ENCODE measurements around the gene UGT1A4. TPM values are rescaled to one million over a fixed set of nuclear protein-coding genes. Genes with fewer than 3 reads are reported as not detected.

UGT1A4 gene
- total RNA-seq, 2 experiments from 2014 or later = not detected

DNA sequence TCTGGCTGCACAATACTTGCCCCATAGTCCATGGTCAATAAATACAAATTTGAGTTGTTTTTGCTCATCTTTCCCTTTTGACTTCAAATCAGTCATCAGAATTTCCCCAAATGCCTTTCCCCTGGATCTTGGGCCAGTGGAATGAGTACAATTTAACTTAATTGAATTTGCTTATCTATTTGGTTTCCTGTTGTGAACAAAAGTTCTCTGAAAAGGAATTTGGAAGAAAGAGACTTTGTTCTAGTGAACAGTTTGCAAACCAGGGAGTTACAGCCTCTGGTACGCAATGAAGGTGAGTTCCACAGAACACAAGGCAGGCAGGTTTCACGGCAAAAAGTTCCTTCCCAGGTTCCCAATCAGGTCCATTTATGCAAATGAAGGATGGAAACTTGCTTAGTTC lies 40.3 kb downstream of the UGT1A4 start:
- TF ChIP-seq, protein P1, sequence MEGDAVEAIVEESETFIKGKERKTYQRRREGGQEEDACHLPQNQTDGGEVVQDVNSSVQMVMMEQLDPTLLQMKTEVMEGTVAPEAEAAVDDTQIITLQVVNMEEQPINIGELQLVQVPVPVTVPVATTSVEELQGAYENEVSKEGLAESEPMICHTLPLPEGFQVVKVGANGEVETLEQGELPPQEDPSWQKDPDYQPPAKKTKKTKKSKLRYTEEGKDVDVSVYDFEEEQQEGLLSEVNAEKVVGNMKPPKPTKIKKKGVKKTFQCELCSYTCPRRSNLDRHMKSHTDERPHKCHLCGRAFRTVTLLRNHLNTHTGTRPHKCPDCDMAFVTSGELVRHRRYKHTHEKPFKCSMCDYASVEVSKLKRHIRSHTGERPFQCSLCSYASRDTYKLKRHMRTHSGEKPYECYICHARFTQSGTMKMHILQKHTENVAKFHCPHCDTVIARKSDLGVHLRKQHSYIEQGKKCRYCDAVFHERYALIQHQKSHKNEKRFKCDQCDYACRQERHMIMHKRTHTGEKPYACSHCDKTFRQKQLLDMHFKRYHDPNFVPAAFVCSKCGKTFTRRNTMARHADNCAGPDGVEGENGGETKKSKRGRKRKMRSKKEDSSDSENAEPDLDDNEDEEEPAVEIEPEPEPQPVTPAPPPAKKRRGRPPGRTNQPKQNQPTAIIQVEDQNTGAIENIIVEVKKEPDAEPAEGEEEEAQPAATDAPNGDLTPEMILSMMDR (IDR thresholded peaks at IDR 0.05) = no peak
- Mint-ChIP-seq H3K9me3 (no peaks in the 10 kb centered on the region), H3K27ac (no peak overlapping the region), H3K36me3 (ENCODE audit: low read depth) (no peaks in the 10 kb centered on the region), H3K4me3 (no peak overlapping the region), H3K4me1 (ENCODE audit: low read depth) (no peaks in the 10 kb centered on the region), H3K27me3 (peaks cover 16% of the 10 kb centered on the region)
- H3K4me1 ChIP-seq (ENCODE audit: insufficient read depth, low read length) = no peaks in the 10 kb centered on the region
- H3K9me3 ChIP-seq (ENCODE audit: control insufficient read depth in 1 of 2, insufficient read depth in 1 of 2, low read length in 2 of 2) = peaks cover 0 to 7% of the 10 kb centered on the region in 2 experiments
- H3K27ac ChIP-seq (ENCODE audit: low read depth in 1 of 2, low read length in 2 of 2) = no peak overlapping the region
- DNase-seq (no peak), ATAC-seq (ENCODE audit: poor library complexity) (no peak)
- no peaks in the 10 kb centered on the region for H3K27me3 ChIP-seq (ENCODE audit: control insufficient read depth in 1 of 2, insufficient read depth in 2 of 2, low read length in 2 of 2)
- H3K36me3 ChIP-seq (ENCODE audit: insufficient read depth, low read length) = no peaks in the 10 kb centered on the region
- intact Hi-C loops (cut with DNase I, micrococcal nuclease) = no loop called here
- POLR2A ChIA-PET = no interaction called here
- no peak overlapping the region for H3K4me3 ChIP-seq (ENCODE audit: low read length)
- CTCF ChIA-PET = no interaction called here

DNA sequence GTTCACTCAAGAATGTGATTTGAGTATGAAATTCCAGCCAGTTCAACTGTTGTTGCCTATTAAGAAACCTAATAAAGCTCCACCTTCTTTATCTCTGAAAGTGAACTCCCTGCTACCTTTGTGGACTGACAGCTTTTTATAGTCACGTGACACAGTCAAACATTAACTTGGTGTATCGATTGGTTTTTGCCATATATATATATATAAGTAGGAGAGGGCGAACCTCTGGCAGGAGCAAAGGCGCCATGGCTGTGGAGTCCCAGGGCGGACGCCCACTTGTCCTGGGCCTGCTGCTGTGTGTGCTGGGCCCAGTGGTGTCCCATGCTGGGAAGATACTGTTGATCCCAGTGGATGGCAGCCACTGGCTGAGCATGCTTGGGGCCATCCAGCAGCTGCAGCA lies 41.5 kb downstream of the UGT1A4 start, which contains the start of gene UGT1A1:
UGT1A1 (plus strand) TSS at position 228 of the 400 bp plus-strand sequence; CDS start at position 246, 18 bp downstream.
- no peak for ATAC-seq (ENCODE audit: poor library complexity)
- peaks cover 0 to 4% of the 10 kb centered on the region in 2 experiments for H3K9me3 ChIP-seq (ENCODE audit: control insufficient read depth in 1 of 2, insufficient read depth in 1 of 2, low read length in 2 of 2)
- no peaks in the 10 kb centered on the region for H3K27me3 ChIP-seq (ENCODE audit: control insufficient read depth in 1 of 2, insufficient read depth in 2 of 2, low read length in 2 of 2)
- H3K27ac Mint-ChIP-seq = no peak within 1 kb of the TSS
- ChIA-PET CTCF (no interaction called here), POLR2A (no interaction called here)
- H3K27me3 Mint-ChIP-seq = peaks cover 20% of the 10 kb centered on the region
- no peaks in the 10 kb centered on the region for H3K9me3 Mint-ChIP-seq
- TF ChIP-seq, protein P1 (IDR thresholded peaks at IDR 0.05) = no peak
- no peaks in the 10 kb centered on the region for H3K36me3 ChIP-seq (ENCODE audit: insufficient read depth, low read length)
- no peaks in the 10 kb centered on the region for H3K4me1 Mint-ChIP-seq (ENCODE audit: low read depth)
- no peak within 1 kb of the TSS for H3K4me3 ChIP-seq (ENCODE audit: low read length)
- H3K27ac ChIP-seq (ENCODE audit: low read depth in 1 of 2, low read length in 2 of 2) = no peak within 1 kb of the TSS
- intact Hi-C loops (cut with DNase I, micrococcal nuclease) = no loop called here
- no peaks in the 10 kb centered on the region for H3K4me1 ChIP-seq (ENCODE audit: insufficient read depth, low read length)
- DNase-seq = no peak
- no peaks in the 10 kb centered on the region for H3K36me3 Mint-ChIP-seq (ENCODE audit: low read depth)
- no peak within 1 kb of the TSS for H3K4me3 Mint-ChIP-seq

DNA sequence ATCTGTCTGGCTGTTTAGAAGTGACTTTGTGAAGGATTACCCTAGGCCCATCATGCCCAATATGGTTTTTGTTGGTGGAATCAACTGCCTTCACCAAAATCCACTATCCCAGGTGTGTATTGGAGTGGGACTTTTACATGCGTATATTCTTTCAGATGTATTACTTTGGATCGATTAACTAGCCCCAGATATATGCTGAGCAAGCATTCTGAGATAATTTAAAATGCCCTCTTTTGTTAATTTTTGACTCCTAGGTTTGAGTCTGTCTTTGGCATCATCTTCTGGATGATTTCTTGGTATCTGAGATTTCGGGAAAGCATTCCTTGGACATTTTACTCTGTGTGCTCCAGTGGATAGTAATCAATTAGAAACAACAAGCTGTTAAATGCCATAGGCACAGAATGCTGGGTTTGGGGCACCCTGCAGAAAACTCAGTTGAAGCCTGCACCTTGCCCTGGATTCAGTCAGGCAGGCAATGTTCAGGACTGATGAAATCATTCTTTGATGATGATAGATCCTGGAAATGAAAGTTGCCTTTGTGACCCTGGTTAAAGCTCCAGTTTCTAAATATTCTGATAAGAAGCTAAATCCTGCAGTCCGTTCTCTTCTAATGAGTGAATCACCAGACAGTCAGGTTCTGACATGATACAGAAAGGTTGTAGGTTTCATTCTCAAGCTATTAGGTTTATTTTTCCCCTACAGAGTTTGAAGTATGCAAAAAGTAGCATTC lies 42.7 kb downstream of the UGT1A4 start:
- Histone ChIP-seq H3K36me3 (ENCODE audit: insufficient read depth, low read length) (no peaks in the 10 kb centered on the region), H3K27ac (ENCODE audit: low read depth in 1 of 2, low read length in 2 of 2) (no peak overlapping the region), H3K9me3 (ENCODE audit: control insufficient read depth in 1 of 2, insufficient read depth in 1 of 2, low read length in 2 of 2) (peaks cover 0 to 3% of the 10 kb centered on the region in 2 experiments), H3K27me3 (ENCODE audit: control insufficient read depth in 1 of 2, insufficient read depth in 2 of 2, low read length in 2 of 2) (no peaks in the 10 kb centered on the region), H3K4me3 (ENCODE audit: low read length) (no peak overlapping the region), H3K4me1 (ENCODE audit: insufficient read depth, low read length) (no peaks in the 10 kb centered on the region)
- Mint-ChIP-seq H3K4me3 (no peak overlapping the region), H3K27ac (no peak overlapping the region), H3K27me3 (peaks cover 25% of the 10 kb centered on the region), H3K4me1 (ENCODE audit: low read depth) (no peaks in the 10 kb centered on the region), H3K9me3 (no peaks in the 10 kb centered on the region), H3K36me3 (ENCODE audit: low read depth) (no peaks in the 10 kb centered on the region)
- ChIA-PET POLR2A (no interaction called here), CTCF (no interaction called here)
- TF ChIP-seq, protein P1 (IDR thresholded peaks at IDR 0.05) = no peak
- ATAC-seq (ENCODE audit: poor library complexity) (no peak), DNase-seq (no peak)
- intact Hi-C loops (cut with DNase I, micrococcal nuclease) = no loop called here

Data from CD4-positive, alpha-beta T cell (primary cell).